Esophagus muscularis mucosa (tissue), 4 donors: ENCODE data around the gene TFRC. TPM values are rescaled to one million over a fixed set of nuclear protein-coding genes. Genes with fewer than 3 reads are reported as not detected.

Experiments used
- DNase-seq: peaks from one replicate; pipeline ENCODE4 v3.0.0-alpha.2; 2017; ENCODE audit errors: extremely low spot score
- H3K27ac ChIP-seq, 4 donors: fragments of 200-600 bp; sonication (generic); replicated peaks in 1 of 4; 1 replicate in 3 of 4; 2 replicates in 1 of 4; pipeline ENCODE4 v1.5.1; 2016 to 2019; ENCODE audit warnings: mild to moderate bottlenecking in 1 of 4
- H3K27me3 ChIP-seq, 4 donors: fragments of 200-600 bp; sonication (generic); one replicate each; pipeline versions ENCODE4 v1.5.1 to v1.6.0; 2016 to 2019
- H3K36me3 ChIP-seq, 4 donors: fragments of 200-600 bp; sonication (generic); one replicate each; pipeline ENCODE4 v1.5.1; 2016 to 2019
- H3K4me1 ChIP-seq, 4 donors: fragments of 200-600 bp; sonication (generic); one replicate each; pipeline ENCODE4 v1.5.1; 2016 to 2019
- H3K4me3 ChIP-seq, 4 donors: fragments of 200-600 bp; sonication (generic); 1 replicate in 2 of 4; 2 replicates in 2 of 4; pipeline ENCODE4 v1.5.1; 2016 to 2019; ENCODE audit warnings: mild to moderate bottlenecking in 4 of 4, moderate library complexity in 1 of 4
- H3K9me3 ChIP-seq, 4 donors: fragments of 200-600 bp; sonication (generic); 1 replicate in 3 of 4; 2 replicates in 1 of 4; pipeline ENCODE4 v1.5.1; 2016 to 2019
- EP300 ChIP-seq: sonication (generic); formaldehyde crosslinking; IDR thresholded peaks from one replicate; pipeline ENCODE4 v1.6.1; 2017; ENCODE audit warnings: antibody characterized with exemption
- POLR2A ChIP-seq: fragments of 450-650 bp; IDR thresholded peaks from one replicate; pipeline ENCODE4 v1.6.1; 2017; ENCODE audit warnings: antibody characterized with exemption, moderate library complexity, mild to moderate bottlenecking, low read depth
- POLR2AphosphoS5 ChIP-seq, 2 donors: sonication (generic); formaldehyde crosslinking; IDR thresholded peaks; one replicate each; pipeline ENCODE4 v1.6.1; 2017; ENCODE audit warnings: antibody characterized with exemption in 2 of 2
- WGBS: methylation state at CpG from one replicate; pipeline ENCODE4 v1.1.5; 2018; 5-methylcytosine and 5-hydroxymethylcytosine counted together
- intact Hi-C: fragments of 100-400 bp; cut with DNase I; formaldehyde crosslinking; loops from one replicate; pipeline ENCODE4 v1.15.1; 2023
- total RNA-seq, 4 donors: library from RNA; depleted of rRNA; stranded (reverse); fragments of >200 nt; gene quantifications; one replicate each; pipeline versions ENCODE4 v1.1.0 to v1.2.1, GENCODE V29; 2016
- TF ChIP-seq, protein P1 (sequence below), 3 experiments: fragments of 200-600 bp in 2 of 3; fragments of 450-650 bp in 1 of 3; sonication (generic) in 2 of 3; IDR thresholded peaks; one replicate each; pipeline ENCODE4 v1.5.1; 2017 to 2019; ENCODE audit warnings: antibody characterized with exemption in 3 of 3, mild to moderate bottlenecking in 2 of 3, moderate library complexity in 1 of 3

Gene TFRC
- 10 to 100 TPM; 47.5 to 81.3 (median 57.7) TPM for total RNA-seq

- H3K4me3 ChIP-seq, result peak within 1 kb of the TSS; percentile 85 to 95 (median 92)
- no peaks in the 10 kb centered on the region for H3K36me3 ChIP-seq
- peak; percentile 97 to 98 for TF ChIP-seq POLR2AphosphoS5 (IDR thresholded peaks at IDR 0.05)
- peak; percentile 30 for TF ChIP-seq EP300
- TF ChIP-seq, protein P1, sequence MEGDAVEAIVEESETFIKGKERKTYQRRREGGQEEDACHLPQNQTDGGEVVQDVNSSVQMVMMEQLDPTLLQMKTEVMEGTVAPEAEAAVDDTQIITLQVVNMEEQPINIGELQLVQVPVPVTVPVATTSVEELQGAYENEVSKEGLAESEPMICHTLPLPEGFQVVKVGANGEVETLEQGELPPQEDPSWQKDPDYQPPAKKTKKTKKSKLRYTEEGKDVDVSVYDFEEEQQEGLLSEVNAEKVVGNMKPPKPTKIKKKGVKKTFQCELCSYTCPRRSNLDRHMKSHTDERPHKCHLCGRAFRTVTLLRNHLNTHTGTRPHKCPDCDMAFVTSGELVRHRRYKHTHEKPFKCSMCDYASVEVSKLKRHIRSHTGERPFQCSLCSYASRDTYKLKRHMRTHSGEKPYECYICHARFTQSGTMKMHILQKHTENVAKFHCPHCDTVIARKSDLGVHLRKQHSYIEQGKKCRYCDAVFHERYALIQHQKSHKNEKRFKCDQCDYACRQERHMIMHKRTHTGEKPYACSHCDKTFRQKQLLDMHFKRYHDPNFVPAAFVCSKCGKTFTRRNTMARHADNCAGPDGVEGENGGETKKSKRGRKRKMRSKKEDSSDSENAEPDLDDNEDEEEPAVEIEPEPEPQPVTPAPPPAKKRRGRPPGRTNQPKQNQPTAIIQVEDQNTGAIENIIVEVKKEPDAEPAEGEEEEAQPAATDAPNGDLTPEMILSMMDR (IDR thresholded peaks at IDR 0.05), result peak in 1 of 3 experiments; percentile 19
- peak; percentile 93 for TF ChIP-seq POLR2A
- WGBS, result 0% methylated on average over 20 of the region's 67 CpGs
- no peaks in the 10 kb centered on the region for H3K9me3 ChIP-seq
- H3K27ac ChIP-seq, result peak within 1 kb of the TSS; percentile 96 to 98 (median 98)
- intact Hi-C loops, result no loop called here
- peaks cover 23 to 28% (median 26%) of the 10 kb centered on the region in 4 donors for H3K4me1 ChIP-seq
- no peaks in the 10 kb centered on the region for H3K27me3 ChIP-seq
- DNase-seq, result peak; percentile 97
Observed at GRCh38 chr3:196081834-196082618, at the start of gene TFRC. Gene TFRC, minus strand, starts transcription at chr3:196082090. Its CDS starts 4,991 bp downstream, at chr3:196077099.

GRCh38 chr3:196128172-196128843, 46.4 kb upstream of the TFRC start:
- WGBS, result 85% methylated on average over 15 of the region's 21 CpGs
- no peak overlapping the region for H3K4me3 ChIP-seq
- intact Hi-C loops, result no loop called here

DNA sequence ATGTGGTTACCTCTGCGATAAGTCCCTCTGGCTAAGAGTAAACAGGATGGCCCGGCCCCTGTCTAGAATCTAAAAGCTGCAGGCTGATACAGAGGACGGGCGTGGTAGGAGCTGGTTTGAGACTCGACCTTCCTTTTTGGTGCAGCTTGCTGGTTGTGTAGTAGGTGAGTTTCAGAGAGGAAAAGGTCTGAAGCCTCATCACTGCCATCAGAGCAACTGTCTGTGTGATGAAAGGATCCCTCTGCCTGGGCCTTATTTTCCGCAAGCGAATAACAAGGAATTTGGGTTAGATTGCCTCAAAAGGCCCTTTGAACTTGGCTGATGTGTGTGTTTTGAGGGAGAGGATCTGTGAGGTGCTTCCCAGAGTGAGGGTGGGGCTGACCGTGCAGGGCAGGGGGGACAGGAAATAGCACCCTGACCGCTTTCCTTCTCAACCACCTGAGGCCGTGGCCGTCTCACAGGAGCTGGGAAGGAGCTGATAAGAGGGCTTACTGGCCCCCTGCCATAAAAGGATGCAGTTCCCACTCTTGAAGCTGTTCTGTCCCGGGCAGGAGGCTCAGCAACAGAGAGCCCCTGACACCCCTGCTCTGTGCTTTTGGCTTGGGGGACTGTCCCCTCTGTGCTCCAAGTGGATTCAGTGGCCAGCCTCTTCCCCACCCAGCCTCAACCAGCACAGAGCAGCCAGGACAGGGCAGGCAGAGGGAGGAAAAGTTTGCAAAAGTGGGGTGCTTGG, 45.6 kb upstream of the TFRC start:
- 56% methylated on average over 12 of the region's 12 CpGs for WGBS
- intact Hi-C loops, result no loop called here

More at GRCh38 chr3:196128172-196128843, 46.4 kb upstream of the TFRC start:
- no peaks in the 10 kb centered on the region for H3K9me3 ChIP-seq
- no peaks in the 10 kb centered on the region for H3K4me1 ChIP-seq
- DNase-seq, result no peak
- H3K27ac ChIP-seq, result no peak overlapping the region
- H3K27me3 ChIP-seq, result peaks cover 0 to 21% (median 0%) of the 10 kb centered on the region in 4 donors
- no peak for TF ChIP-seq POLR2A
- TF ChIP-seq POLR2AphosphoS5 (IDR thresholded peaks at IDR 0.05), result no peak
- no peak for TF ChIP-seq EP300
- TF ChIP-seq, protein P1 (IDR thresholded peaks at IDR 0.05), result no peak
- no peaks in the 10 kb centered on the region for H3K36me3 ChIP-seq

GRCh38 chr3:196124608-196125007, 42.7 kb upstream of the TFRC start:
- Histone ChIP-seq H3K9me3 (no peaks in the 10 kb centered on the region), H3K4me3 (no peak overlapping the region), H3K36me3 (no peaks in the 10 kb centered on the region), H3K4me1 (no peaks in the 10 kb centered on the region), H3K27me3 (peaks cover 0 to 21% (median 0%) of the 10 kb centered on the region in 4 donors), H3K27ac (no peak overlapping the region)
- DNase-seq, result no peak
- intact Hi-C loops, result no loop called here
- 94% methylated on average over 5 of the region's 5 CpGs for WGBS
- TF ChIP-seq EP300, result no peak
- TF ChIP-seq, protein P1 (IDR thresholded peaks at IDR 0.05), result no peak
- no peak for TF ChIP-seq POLR2AphosphoS5 (IDR thresholded peaks at IDR 0.05)
- TF ChIP-seq POLR2A, result no peak

More for the DNA sequence above, 45.6 kb upstream of the TFRC start:
- TF ChIP-seq, protein P1 (IDR thresholded peaks at IDR 0.05), result no peak
- TF ChIP-seq EP300, result no peak
- TF ChIP-seq POLR2A, result no peak
- TF ChIP-seq POLR2AphosphoS5 (IDR thresholded peaks at IDR 0.05), result no peak
- no peak for DNase-seq
- H3K27me3 ChIP-seq, result peaks cover 0 to 21% (median 0%) of the 10 kb centered on the region in 4 donors
- H3K36me3 ChIP-seq, result no peaks in the 10 kb centered on the region
- H3K9me3 ChIP-seq, result no peaks in the 10 kb centered on the region
- no peak overlapping the region for H3K27ac ChIP-seq
- no peaks in the 10 kb centered on the region for H3K4me1 ChIP-seq
- H3K4me3 ChIP-seq, result no peak overlapping the region
